ENCODE data around the gene IL10. TPM values are rescaled to one million over a fixed set of nuclear protein-coding genes. Genes with fewer than 3 reads are reported as not detected.

Gene IL10
- total RNA-seq, 4 donors from 2014 or later, result 0.26 to 0.61 (median 0.34) TPM

- ATAC-seq, result no peak
- in situ Hi-C loops (cut with MboI; ENCODE audit: low sequenced_read_pairs in 4 of 4) (no loop called here), intact Hi-C loops (cut with DNase I; ENCODE audit: low total_unique reads) (no loop called here)
- Histone ChIP-seq H3K36me3 (no peaks in the 10 kb centered on the region), H3K9me3 (no peaks in the 10 kb centered on the region), H3K27ac (no peak overlapping the region), H3K4me1 (no peaks in the 10 kb centered on the region), H3K4me3 (no peak overlapping the region), H3K27me3 (no peaks in the 10 kb centered on the region)
- TF ChIP-seq POLR2A (IDR thresholded peaks at IDR 0.05), result no peak
- TF ChIP-seq, protein P1, sequence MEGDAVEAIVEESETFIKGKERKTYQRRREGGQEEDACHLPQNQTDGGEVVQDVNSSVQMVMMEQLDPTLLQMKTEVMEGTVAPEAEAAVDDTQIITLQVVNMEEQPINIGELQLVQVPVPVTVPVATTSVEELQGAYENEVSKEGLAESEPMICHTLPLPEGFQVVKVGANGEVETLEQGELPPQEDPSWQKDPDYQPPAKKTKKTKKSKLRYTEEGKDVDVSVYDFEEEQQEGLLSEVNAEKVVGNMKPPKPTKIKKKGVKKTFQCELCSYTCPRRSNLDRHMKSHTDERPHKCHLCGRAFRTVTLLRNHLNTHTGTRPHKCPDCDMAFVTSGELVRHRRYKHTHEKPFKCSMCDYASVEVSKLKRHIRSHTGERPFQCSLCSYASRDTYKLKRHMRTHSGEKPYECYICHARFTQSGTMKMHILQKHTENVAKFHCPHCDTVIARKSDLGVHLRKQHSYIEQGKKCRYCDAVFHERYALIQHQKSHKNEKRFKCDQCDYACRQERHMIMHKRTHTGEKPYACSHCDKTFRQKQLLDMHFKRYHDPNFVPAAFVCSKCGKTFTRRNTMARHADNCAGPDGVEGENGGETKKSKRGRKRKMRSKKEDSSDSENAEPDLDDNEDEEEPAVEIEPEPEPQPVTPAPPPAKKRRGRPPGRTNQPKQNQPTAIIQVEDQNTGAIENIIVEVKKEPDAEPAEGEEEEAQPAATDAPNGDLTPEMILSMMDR (IDR thresholded peaks at IDR 0.05 in 4 of 5, conservative IDR thresholded peaks at IDR 0.05 in 1 of 5), result no peak
- no peak for DNase-seq
Observed at GRCh38 chr1:206797534-206798383, 25.5 kb upstream of the IL10 start.

- no peak overlapping the region for H3K4me3 ChIP-seq
- in situ Hi-C loops (cut with MboI; ENCODE audit: low sequenced_read_pairs in 4 of 4) (no loop called here), intact Hi-C loops (cut with DNase I; ENCODE audit: low total_unique reads) (no loop called here)
- no peak overlapping the region for H3K27ac ChIP-seq
- H3K36me3 ChIP-seq, result no peaks in the 10 kb centered on the region
- H3K27me3 ChIP-seq, result no peaks in the 10 kb centered on the region
- DNase-seq (no peak), ATAC-seq (no peak)
- TF ChIP-seq, protein P1 (IDR thresholded peaks at IDR 0.05 in 4 of 5, conservative IDR thresholded peaks at IDR 0.05 in 1 of 5), result no peak
- no peak for TF ChIP-seq POLR2A (IDR thresholded peaks at IDR 0.05)
- no peaks in the 10 kb centered on the region for H3K9me3 ChIP-seq
- no peaks in the 10 kb centered on the region for H3K4me1 ChIP-seq
Observed at GRCh38 chr1:206796981-206797402, 24.7 kb upstream of the IL10 start.

DNA sequence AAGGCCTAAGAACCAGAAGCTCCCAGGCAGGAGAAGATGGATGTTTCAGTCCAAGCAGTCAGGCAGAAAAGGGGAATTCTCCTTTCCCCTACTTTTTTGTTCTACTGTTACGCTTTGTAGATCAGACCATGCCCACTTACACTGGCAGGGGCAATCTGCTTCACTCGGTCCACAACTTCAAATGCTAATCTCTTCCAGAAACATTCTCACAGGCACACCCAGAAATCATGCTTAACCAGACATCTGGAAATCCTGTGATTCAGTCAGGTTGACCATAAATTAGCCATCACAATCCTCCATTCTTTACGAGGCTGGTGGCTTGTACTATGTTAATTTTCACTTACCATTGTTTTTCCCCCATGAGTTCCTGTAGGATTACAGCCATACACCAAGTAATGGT lies 23.8 kb upstream of the IL10 start:
- Histone ChIP-seq H3K27me3 (no peaks in the 10 kb centered on the region), H3K4me3 (no peak overlapping the region), H3K36me3 (no peaks in the 10 kb centered on the region), H3K27ac (no peak overlapping the region), H3K9me3 (no peaks in the 10 kb centered on the region), H3K4me1 (no peaks in the 10 kb centered on the region)
- no peak for TF ChIP-seq POLR2A (IDR thresholded peaks at IDR 0.05)
- TF ChIP-seq, protein P1 (IDR thresholded peaks at IDR 0.05 in 4 of 5, conservative IDR thresholded peaks at IDR 0.05 in 1 of 5), result no peak
- in situ Hi-C loops (cut with MboI; ENCODE audit: low sequenced_read_pairs in 4 of 4) (no loop called here), intact Hi-C loops (cut with DNase I; ENCODE audit: low total_unique reads) (no loop called here)
- ATAC-seq (no peak), DNase-seq (no peak)

GRCh38 chr1:206794294-206794908 lies 22.1 kb upstream of the IL10 start:
- no peak overlapping the region for H3K4me3 ChIP-seq
- DNase-seq, result no peak
- no peak for ATAC-seq
- H3K27ac ChIP-seq, result no peak overlapping the region
- TF ChIP-seq, protein P1 (IDR thresholded peaks at IDR 0.05 in 4 of 5, conservative IDR thresholded peaks at IDR 0.05 in 1 of 5), result no peak
- no peak for TF ChIP-seq POLR2A (IDR thresholded peaks at IDR 0.05)
- H3K36me3 ChIP-seq, result no peaks in the 10 kb centered on the region
- no peaks in the 10 kb centered on the region for H3K27me3 ChIP-seq
- H3K4me1 ChIP-seq, result no peaks in the 10 kb centered on the region
- intact Hi-C loops (cut with DNase I; ENCODE audit: low total_unique reads), result no loop called here
- no peaks in the 10 kb centered on the region for H3K9me3 ChIP-seq
- in situ Hi-C loops (cut with MboI; ENCODE audit: low sequenced_read_pairs in 4 of 4), result no loop called here
